ENCODE measurements around the gene BOLA1.
"Not testable (repeated sequence)": the region's sequence is repeated elsewhere in the genome, so short reads cannot be mapped to it uniquely, and the experiment has no call there.

Gene BOLA1

GRCh38 chr1:149933208-149933607 is 33.8 kb downstream of the BOLA1 start:
- no peak for DNase-seq

- DNase-seq, result no peak
These were observed 35.0 kb downstream of the BOLA1 start for GRCh38 chr1:149934356-149934755.

- DNase-seq, result no peak
These were observed 37.0 kb downstream of the BOLA1 start, which contains the start of gene MTMR11 for GRCh38 chr1:149936170-149936991. Gene MTMR11, minus strand, starts transcription at chr1:149936879. Its CDS starts 232 bp downstream, at chr1:149936647.

- DNase-seq, result no peak
These were observed 37.8 kb downstream of the BOLA1 start for GRCh38 chr1:149936992-149937705.

GRCh38 chr1:149937759-149938158 is 38.4 kb downstream of the BOLA1 start:
- no peak for DNase-seq

GRCh38 chr1:149938668-149939003 is 39.3 kb downstream of the BOLA1 start:
- not testable (repeated sequence) for DNase-seq

GRCh38 chr1:149940427-149940826 is 41.1 kb downstream of the BOLA1 start:
- DNase-seq, result peak; percentile 11 to 34

GRCh38 chr1:149942207-149942606 is 42.8 kb downstream of the BOLA1 start:
- peak; percentile 15 to 68 for DNase-seq

- no peak for DNase-seq
These were observed 43.5 kb downstream of the BOLA1 start for GRCh38 chr1:149942885-149943284.

GRCh38 chr1:149945206-149945605 is 45.8 kb downstream of the BOLA1 start:
- no peak for DNase-seq

GRCh38 chr1:149949911-149950310 is 50.5 kb downstream of the BOLA1 start:
- no peak for DNase-seq
